GM18520 (cell line): Measurements from ENCODE around the gene TADA3.

ENCODE experiments used
- ATAC-seq: cut with Tn5 transposase; IDR thresholded peaks from one replicate; pipeline ENCODE4 v1.9.1; 2021; ENCODE audit not compliant: unreplicated experiment

The TADA3 gene

DNA sequence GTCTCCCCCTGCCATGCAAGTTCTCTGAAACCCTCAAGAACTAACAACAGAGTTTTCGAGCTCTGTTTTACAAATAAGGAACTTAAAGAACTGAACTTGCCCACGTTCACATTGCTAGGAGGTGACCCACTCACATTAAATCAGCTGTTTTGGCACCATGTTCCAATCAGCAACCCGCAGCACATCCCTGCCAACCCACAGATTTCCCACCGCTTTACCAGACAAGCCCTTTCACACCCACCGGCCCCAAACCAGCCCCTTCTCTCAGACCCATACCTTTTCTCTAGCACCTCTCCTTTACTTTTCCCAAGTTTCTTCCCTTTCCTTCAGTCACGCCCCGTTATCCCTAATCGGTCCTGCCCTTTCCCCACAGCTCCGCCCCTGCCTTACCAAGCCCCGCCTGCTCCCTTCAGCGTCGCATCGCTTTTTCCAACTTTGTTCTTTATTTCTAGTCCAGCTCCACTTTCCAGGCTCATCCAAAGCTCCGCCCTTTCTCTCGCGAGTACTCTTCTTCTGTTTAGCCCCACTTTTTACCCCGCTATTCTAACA lies 61.5 kb downstream of the TADA3 start:
- peak; percentile 23 for ATAC-seq
